Gastrocnemius medialis (tissue), 4 donors: ENCODE measurements around the gene PRRC2C.

ENCODE experiments used
- CTCF ChIP-seq, 5 experiments: fragments of 450-650 bp in 3 of 5; fragments of 200-600 bp in 2 of 5; sonication (generic) in 2 of 5; IDR thresholded peaks in 4 of 5; conservative IDR thresholded peaks in 1 of 5; 1 replicate in 4 of 5; 2 replicates in 1 of 5; pipeline ENCODE4 v1.5.1; 2016 to 2019; ENCODE audit warnings: antibody characterized with exemption in 5 of 5, mild to moderate bottlenecking in 3 of 5, moderate library complexity in 3 of 5
- POLR2A ChIP-seq, 2 donors: fragments of 450-650 bp; IDR thresholded peaks; one replicate each; pipeline ENCODE4 v1.6.1; 2017; ENCODE audit warnings: antibody characterized with exemption in 2 of 2, mild to moderate bottlenecking in 2 of 2, moderate library complexity in 2 of 2

- no peak for TF ChIP-seq CTCF (IDR thresholded peaks at IDR 0.05 in 4 of 5, conservative IDR thresholded peaks at IDR 0.05 in 1 of 5)
- TF ChIP-seq POLR2A (IDR thresholded peaks at IDR 0.05), result no peak
These were observed 136.8 kb downstream of the PRRC2C start, which contains the start of gene MYOCOS for GRCh38 chr1:171622152-171622462.
